Measurements from ENCODE around the gene JMY. TPM values are rescaled to one million over a fixed set of nuclear protein-coding genes. Genes with fewer than 3 reads are reported as not detected.
A peak's percentile ranks its signal among the peaks of the same experiment; 100 is the strongest.

The JMY gene
- total RNA-seq, 1 experiment from 2014 or later = 15.6 TPM

DNA sequence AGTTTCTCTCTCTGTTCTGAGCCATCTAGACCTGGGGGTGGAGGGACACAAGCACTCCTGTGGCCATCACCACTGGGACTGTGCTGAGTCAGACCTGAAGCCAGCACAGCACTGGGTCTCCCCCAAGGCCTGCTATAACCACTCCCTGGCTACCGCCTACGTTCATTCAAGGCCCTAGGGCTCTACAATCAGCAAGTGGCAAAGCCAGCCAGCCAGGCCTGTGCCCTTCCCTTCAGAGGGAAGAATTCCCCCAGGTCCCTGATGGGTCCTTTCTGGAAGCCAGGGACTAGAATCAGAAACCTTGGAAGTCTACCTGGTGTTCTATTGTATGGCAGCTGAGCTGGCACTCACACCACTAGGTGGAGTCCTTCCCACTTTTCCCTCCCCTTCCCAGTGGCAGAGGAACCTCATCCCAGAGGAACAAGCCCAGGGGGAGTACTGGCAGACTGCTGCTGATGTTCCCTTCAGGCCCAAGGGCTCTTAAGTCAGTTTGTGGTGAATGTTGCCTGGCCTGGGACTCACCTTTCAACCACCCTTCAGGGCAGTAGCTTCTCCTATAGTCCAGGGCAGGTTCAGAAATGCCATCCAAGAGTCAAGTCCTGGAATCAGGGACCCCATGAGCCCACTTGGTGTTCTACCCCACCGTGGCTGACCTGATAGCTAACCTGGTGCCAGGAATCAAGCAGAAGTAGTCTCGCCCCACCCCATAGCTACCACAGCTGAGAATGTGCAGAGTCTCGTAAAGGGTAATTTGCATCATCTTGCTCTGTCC lies 20.0 kb downstream of the JMY start:
- Histone ChIP-seq H3K27ac (ENCODE audit: low read depth, low read length) (no peak overlapping the region), H3K4me3 (replicated peaks in 1 of 2; ENCODE audit: low read depth in 1 of 2, low read length in 2 of 2) (no peak overlapping the region), H3K9me3 (ENCODE audit: control insufficient read depth in 1 of 2, insufficient read depth in 1 of 2, low read depth in 1 of 2, low read length in 2 of 2) (no peaks in the 10 kb centered on the region), H3K27me3 (ENCODE audit: insufficient read depth, low read length) (no peaks in the 10 kb centered on the region), H3K79me2 (ENCODE audit: insufficient read depth, low read length) (peaks cover 49% of the 10 kb centered on the region), H3K9me2 (ENCODE audit: insufficient read depth) (no peaks in the 10 kb centered on the region), H3K9ac (ENCODE audit: low read length) (no peak overlapping the region), H3K4me2 (ENCODE audit: low read length) (peak overlapping the region; percentile 15; the same call in 1 of the 2 replicates), H3K4me1 (ENCODE audit: control insufficient read depth in 1 of 2, insufficient read depth in 2 of 2, low read length in 2 of 2) (peaks cover 3 to 9% of the 10 kb centered on the region in 2 experiments; a peak in 3 of 4 replicates), H3K36me3 (ENCODE audit: control insufficient read depth in 1 of 2, insufficient read depth in 2 of 2, low read length in 2 of 2) (no peaks in the 10 kb centered on the region), H2AFZ (ENCODE audit: low read depth, low read length, poor library complexity, severe bottlenecking) (no peak overlapping the region), H4K20me1 (ENCODE audit: insufficient read depth) (no peaks in the 10 kb centered on the region)
- ATAC-seq (peak; percentile 98), DNase-seq (ENCODE audit: low read depth, low spot score) (peak; percentile 31)
- RAD21 ChIA-PET (ENCODE audit: low non-redundant PET in 1 of 2, low total read pairs in 2 of 2, uncharacterized antibody in 2 of 2, unreplicated experiment in 2 of 2) = interaction anchor here in 1 of 2 experiments (1.3 kb wide), 1 partner anchor 22 kb away, joined by 3 read pairs; no protein-coding TSS in a partner anchor
- TF ChIP-seq SRF (IDR thresholded peaks at IDR 0.05; ENCODE audit: low read depth) (no peak), RAD21 (IDR thresholded peaks at IDR 0.05; ENCODE audit: low read depth) (peak; percentile 69), JUND (IDR thresholded peaks at IDR 0.05) (no peak), EZH2 (IDR thresholded peaks at IDR 0.05) (no peak), ELF1 (IDR thresholded peaks at IDR 0.05; ENCODE audit: borderline replicate concordance, low read depth) (no peak)
- TF ChIP-seq, protein P1, sequence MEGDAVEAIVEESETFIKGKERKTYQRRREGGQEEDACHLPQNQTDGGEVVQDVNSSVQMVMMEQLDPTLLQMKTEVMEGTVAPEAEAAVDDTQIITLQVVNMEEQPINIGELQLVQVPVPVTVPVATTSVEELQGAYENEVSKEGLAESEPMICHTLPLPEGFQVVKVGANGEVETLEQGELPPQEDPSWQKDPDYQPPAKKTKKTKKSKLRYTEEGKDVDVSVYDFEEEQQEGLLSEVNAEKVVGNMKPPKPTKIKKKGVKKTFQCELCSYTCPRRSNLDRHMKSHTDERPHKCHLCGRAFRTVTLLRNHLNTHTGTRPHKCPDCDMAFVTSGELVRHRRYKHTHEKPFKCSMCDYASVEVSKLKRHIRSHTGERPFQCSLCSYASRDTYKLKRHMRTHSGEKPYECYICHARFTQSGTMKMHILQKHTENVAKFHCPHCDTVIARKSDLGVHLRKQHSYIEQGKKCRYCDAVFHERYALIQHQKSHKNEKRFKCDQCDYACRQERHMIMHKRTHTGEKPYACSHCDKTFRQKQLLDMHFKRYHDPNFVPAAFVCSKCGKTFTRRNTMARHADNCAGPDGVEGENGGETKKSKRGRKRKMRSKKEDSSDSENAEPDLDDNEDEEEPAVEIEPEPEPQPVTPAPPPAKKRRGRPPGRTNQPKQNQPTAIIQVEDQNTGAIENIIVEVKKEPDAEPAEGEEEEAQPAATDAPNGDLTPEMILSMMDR (IDR thresholded peaks at IDR 0.05 in 2 of 3, conservative IDR thresholded peaks at IDR 0.05 in 1 of 3; ENCODE audit: borderline replicate concordance in 1 of 3, insufficient read depth in 1 of 3, low read depth in 2 of 3, low read length in 2 of 3) = peak; percentile 49 to 89 (median 84); a peak in 5 of 6 replicates
- CTCF ChIA-PET = interaction anchor here (1.4 to 3.0 kb wide), 6 partner anchors 13 to 209 kb away, joined by 3 to 9 read pairs (median 6); no protein-coding TSS in a partner anchor
- no TSS peak for BruUV-seq (replicated peaks)
- intact Hi-C loops (cut with micrococcal nuclease) = loop anchor here (1.0 kb wide), 1 partner anchor 208 kb away; no protein-coding TSS in a partner anchor
- POLR2A ChIA-PET = no interaction called here

Data from HCT116 (cell line).